HEK293 (cell line): Measurements from ENCODE around the gene SARM1.

Experiments
- GFI1B ChIP-seq: fragments of 450-650 bp; formaldehyde crosslinking; IDR thresholded peaks from 2 replicates; pipeline ENCODE4 v1.5.1; 2016; ENCODE audit warnings: missing biosample characterization, missing genetic modification characterization
- GLI2 ChIP-seq: fragments of 450-650 bp; formaldehyde crosslinking; IDR thresholded peaks from 2 replicates; pipeline ENCODE4; 2017; ENCODE audit warnings: missing biosample characterization, missing genetic modification characterization, low read depth, borderline replicate concordance
- GLI4 ChIP-seq: fragments of 450-650 bp; formaldehyde crosslinking; IDR thresholded peaks from 2 replicates; pipeline ENCODE4 v1.5.1; 2016; ENCODE audit warnings: missing biosample characterization, missing genetic modification characterization
- HOXC10 ChIP-seq: sonication (generic); formaldehyde crosslinking; IDR thresholded peaks from 2 replicates; pipeline ENCODE4 v1.8.1; 2023; ENCODE audit warnings: mild to moderate bottlenecking, missing genetic modification reagents
- IKZF3 ChIP-seq: fragments of 450-650 bp; IDR thresholded peaks from 2 replicates; pipeline ENCODE4 v1.5.0; 2018; ENCODE audit warnings: missing biosample characterization, mild to moderate bottlenecking, missing genetic modification characterization, moderate library complexity
- INSM2 ChIP-seq: fragments of 450-650 bp; formaldehyde crosslinking; IDR thresholded peaks from 2 replicates; pipeline ENCODE4 v1.5.1; 2016; ENCODE audit warnings: missing biosample characterization, missing genetic modification characterization
- MZF1 ChIP-seq: fragments of 450-650 bp; formaldehyde crosslinking; IDR thresholded peaks from 2 replicates; pipeline ENCODE4 v1.5.1; 2017; ENCODE audit warnings: missing biosample characterization, missing genetic modification characterization, borderline replicate concordance
- PRDM2 ChIP-seq: fragments of 450-650 bp; formaldehyde crosslinking; IDR thresholded peaks from 2 replicates; pipeline ENCODE4 v1.5.1; 2016; ENCODE audit warnings: missing biosample characterization, missing genetic modification characterization, borderline replicate concordance
- PRDM4 ChIP-seq: fragments of 450-650 bp; formaldehyde crosslinking; IDR thresholded peaks from 2 replicates; pipeline ENCODE4 v1.5.1; 2017; ENCODE audit warnings: missing biosample characterization, missing genetic modification characterization
- ZBTB21 ChIP-seq: fragments of 450-650 bp; formaldehyde crosslinking; IDR thresholded peaks from 2 replicates; pipeline ENCODE4 v1.5.1; 2017; ENCODE audit warnings: missing biosample characterization, missing genetic modification characterization
- ZBTB8A ChIP-seq: fragments of 450-650 bp; formaldehyde crosslinking; IDR thresholded peaks from 2 replicates; pipeline ENCODE4 v1.5.1; 2016; ENCODE audit warnings: missing biosample characterization, missing genetic modification characterization
- ZFHX2 ChIP-seq: fragments of 450-650 bp; formaldehyde crosslinking; conservative IDR thresholded peaks from 2 replicates; pipeline ENCODE4 v1.5.1; 2016; ENCODE audit warnings: missing biosample characterization, missing genetic modification characterization
- ZFP3 ChIP-seq: fragments of 450-650 bp; formaldehyde crosslinking; IDR thresholded peaks from 2 replicates; pipeline ENCODE4 v1.5.1; 2016; ENCODE audit warnings: low read depth, missing biosample characterization, missing genetic modification characterization
- ZNF132 ChIP-seq: fragments of 450-650 bp; formaldehyde crosslinking; IDR thresholded peaks from 2 replicates; pipeline ENCODE4 v1.5.1; 2017; ENCODE audit warnings: missing biosample characterization, missing genetic modification characterization, borderline replicate concordance
- ZNF155 ChIP-seq: fragments of 450-650 bp; formaldehyde crosslinking; IDR thresholded peaks from 2 replicates; pipeline ENCODE4 v1.5.1; 2016; ENCODE audit warnings: missing biosample characterization, missing genetic modification characterization
- ZNF175 ChIP-seq: fragments of 450-650 bp; formaldehyde crosslinking; IDR thresholded peaks from 2 replicates; pipeline ENCODE4 v1.5.1; 2016; ENCODE audit warnings: missing biosample characterization, missing genetic modification characterization
- ZNF184 ChIP-seq: fragments of 450-650 bp; IDR thresholded peaks from 2 replicates; pipeline ENCODE4 v1.5.1; 2018; ENCODE audit warnings: missing biosample characterization, mild to moderate bottlenecking, missing genetic modification characterization
- ZNF202 ChIP-seq: fragments of 450-650 bp; formaldehyde crosslinking; IDR thresholded peaks from 2 replicates; pipeline ENCODE4 v1.5.1; 2016; ENCODE audit warnings: missing biosample characterization, missing genetic modification characterization, borderline replicate concordance
- ZNF214 ChIP-seq: fragments of 450-650 bp; formaldehyde crosslinking; IDR thresholded peaks from 2 replicates; pipeline ENCODE4 v1.5.1; 2017; ENCODE audit warnings: missing biosample characterization, mild to moderate bottlenecking, missing genetic modification characterization, borderline replicate concordance
- ZNF311 ChIP-seq: fragments of 450-650 bp; formaldehyde crosslinking; IDR thresholded peaks from 2 replicates; pipeline ENCODE4 v1.5.1; 2017; ENCODE audit warnings: missing biosample characterization, missing genetic modification characterization, borderline replicate concordance
- ZNF324 ChIP-seq: fragments of 450-650 bp; formaldehyde crosslinking; IDR thresholded peaks from 2 replicates; pipeline ENCODE4 v1.5.1; 2016; ENCODE audit warnings: missing biosample characterization, missing genetic modification characterization
- ZNF335 ChIP-seq: fragments of 450-650 bp; formaldehyde crosslinking; conservative IDR thresholded peaks from 2 replicates; pipeline ENCODE4 v1.5.1; 2016; ENCODE audit warnings: missing biosample characterization, missing genetic modification characterization
- ZNF37A ChIP-seq: fragments of 450-650 bp; IDR thresholded peaks from 2 replicates; pipeline ENCODE4 v1.5.1; 2018; ENCODE audit warnings: missing biosample characterization, missing genetic modification characterization
- ZNF404 ChIP-seq: fragments of 450-650 bp; formaldehyde crosslinking; IDR thresholded peaks from 2 replicates; pipeline ENCODE4 v1.5.1; 2017; ENCODE audit warnings: missing biosample characterization, missing genetic modification characterization
- ZNF426 ChIP-seq: fragments of 450-650 bp; formaldehyde crosslinking; IDR thresholded peaks from 2 replicates; pipeline ENCODE4 v1.5.1; 2017; ENCODE audit warnings: missing biosample characterization, missing genetic modification characterization, mild to moderate bottlenecking, inconsistent platforms, moderate library complexity
- ZNF510 ChIP-seq: fragments of 450-650 bp; formaldehyde crosslinking; IDR thresholded peaks from 2 replicates; pipeline ENCODE4 v1.5.1; 2018; ENCODE audit warnings: mild to moderate bottlenecking, missing genetic modification characterization, missing biosample characterization; ENCODE audit not compliant: insufficient replicate concordance
- ZNF555 ChIP-seq: fragments of 450-650 bp; formaldehyde crosslinking; conservative IDR thresholded peaks from 2 replicates; pipeline ENCODE4 v1.5.1; 2017; ENCODE audit warnings: missing biosample characterization, mild to moderate bottlenecking, missing genetic modification characterization, inconsistent platforms
- ZNF558 ChIP-seq: fragments of 450-650 bp; formaldehyde crosslinking; IDR thresholded peaks from 2 replicates; pipeline ENCODE4 v1.5.1; 2016; ENCODE audit warnings: missing biosample characterization, missing genetic modification characterization
- ZNF561 ChIP-seq: fragments of 450-650 bp; IDR thresholded peaks from 2 replicates; pipeline ENCODE4 v1.5.1; 2018; ENCODE audit warnings: missing biosample characterization, missing genetic modification characterization, borderline replicate concordance
- ZNF791 ChIP-seq: fragments of 450-650 bp; formaldehyde crosslinking; IDR thresholded peaks from 2 replicates; pipeline ENCODE4 v1.5.1; 2016; ENCODE audit warnings: missing biosample characterization, missing genetic modification characterization

The SARM1 gene

GRCh38 chr17:28371245-28372202, at the start of gene SARM1 (continued):
- TF ChIP-seq PRDM2: 0 out of 2 replicates have a peak, but pooled peaks have one; percentile 32
- no peak for TF ChIP-seq ZNF202
- no peak for TF ChIP-seq ZNF426 (tag by site-specific recombination)
- TF ChIP-seq ZBTB21 (tag by site-specific recombination): no peak
- TF ChIP-seq HOXC10 (CRISPR knock-in tag): no peak
- no peak for TF ChIP-seq ZNF510 (tag by site-specific recombination)
- TF ChIP-seq ZNF561: no peak
- peak; percentile 98 for TF ChIP-seq ZNF335 (tag by site-specific recombination)
- TF ChIP-seq PRDM4 (tag by site-specific recombination): 0 out of 2 replicates have a peak, but pooled peaks have one; percentile 13
- TF ChIP-seq GLI2 (tag by site-specific recombination): no peak
- TF ChIP-seq GLI4 (tag by site-specific recombination): peak; percentile 87; the same call in 1 of the 2 replicates
- TF ChIP-seq MZF1 (tag by site-specific recombination): no peak; the same call in 1 of the 2 replicates
- TF ChIP-seq ZNF214 (tag by site-specific recombination): no peak
- TF ChIP-seq ZFP3: no peak
- TF ChIP-seq ZNF558 (tag by site-specific recombination): no peak
- peak; percentile 96 for TF ChIP-seq ZFHX2
- TF ChIP-seq IKZF3 (tag by site-specific recombination): peak; percentile 47
- no peak for TF ChIP-seq ZNF37A (tag by site-specific recombination)
- no peak for TF ChIP-seq ZNF175 (tag by site-specific recombination)
- TF ChIP-seq ZNF555: no peak
- TF ChIP-seq ZNF311 (tag by site-specific recombination): no peak
- no peak; the same call in 1 of the 2 replicates for TF ChIP-seq ZNF184
- peak; percentile 50; the same call in 1 of the 2 replicates for TF ChIP-seq ZBTB8A
- no peak for TF ChIP-seq ZNF791 (tag by site-specific recombination)
- TF ChIP-seq ZNF132 (tag by site-specific recombination): no peak
- TF ChIP-seq GFI1B (tag by site-specific recombination): no peak
- no peak for TF ChIP-seq ZNF404 (tag by site-specific recombination)
- TF ChIP-seq ZNF324: peak; percentile 82; the same call in 1 of the 2 replicates
- no peak for TF ChIP-seq ZNF155 (tag by site-specific recombination)
- TF ChIP-seq INSM2: peak; percentile 48; the same call in 1 of the 2 replicates
